GM12875 (cell line): ENCODE data around the gene SCYGR8.

Experiments
- H3K4me3 ChIP-seq: one replicate; pipeline ENCODE4 v1.5.1; 2011; ENCODE audit warnings: low read depth, low read length, control low read depth
- TF ChIP-seq, protein P1 (sequence below): IDR thresholded peaks from 2 replicates; pipeline ENCODE4 v1.5.1; 2011; ENCODE audit warnings: low read depth, mild to moderate bottlenecking, control low read depth, inconsistent platforms, low read length, moderate library complexity, borderline replicate concordance; ENCODE audit not compliant: insufficient read depth

SCYGR8 gene, protein sequence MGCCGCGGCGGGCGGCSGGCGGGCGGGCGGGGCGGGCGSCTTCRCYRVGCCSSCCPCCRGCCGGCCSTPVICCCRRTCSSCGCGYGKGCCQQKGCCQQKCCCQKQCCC

DNA sequence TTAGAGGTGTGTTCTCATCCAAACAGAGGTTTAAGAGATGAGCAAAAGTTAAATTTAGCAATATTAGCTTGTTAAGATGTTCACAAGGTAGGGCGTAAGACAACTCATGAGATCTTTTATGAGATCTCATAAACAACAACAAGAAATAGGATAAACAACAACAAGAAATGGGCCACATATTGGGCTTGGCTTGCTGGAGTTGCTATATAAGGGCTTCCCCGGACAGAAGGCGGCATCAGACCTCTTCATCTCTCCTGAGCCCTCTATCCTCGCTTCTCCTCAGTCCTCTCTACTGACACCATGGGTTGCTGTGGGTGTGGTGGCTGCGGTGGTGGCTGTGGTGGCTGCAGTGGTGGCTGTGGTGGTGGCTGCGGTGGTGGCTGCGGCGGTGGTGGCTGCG, at the start of gene SCYGR8:
SCYGR8 (plus strand) TSS at position 301 of the 400 bp plus-strand sequence; CDS start at position 301, 0 bp downstream.
- H3K4me3 ChIP-seq: no peak within 1 kb of the TSS
- TF ChIP-seq, protein P1, sequence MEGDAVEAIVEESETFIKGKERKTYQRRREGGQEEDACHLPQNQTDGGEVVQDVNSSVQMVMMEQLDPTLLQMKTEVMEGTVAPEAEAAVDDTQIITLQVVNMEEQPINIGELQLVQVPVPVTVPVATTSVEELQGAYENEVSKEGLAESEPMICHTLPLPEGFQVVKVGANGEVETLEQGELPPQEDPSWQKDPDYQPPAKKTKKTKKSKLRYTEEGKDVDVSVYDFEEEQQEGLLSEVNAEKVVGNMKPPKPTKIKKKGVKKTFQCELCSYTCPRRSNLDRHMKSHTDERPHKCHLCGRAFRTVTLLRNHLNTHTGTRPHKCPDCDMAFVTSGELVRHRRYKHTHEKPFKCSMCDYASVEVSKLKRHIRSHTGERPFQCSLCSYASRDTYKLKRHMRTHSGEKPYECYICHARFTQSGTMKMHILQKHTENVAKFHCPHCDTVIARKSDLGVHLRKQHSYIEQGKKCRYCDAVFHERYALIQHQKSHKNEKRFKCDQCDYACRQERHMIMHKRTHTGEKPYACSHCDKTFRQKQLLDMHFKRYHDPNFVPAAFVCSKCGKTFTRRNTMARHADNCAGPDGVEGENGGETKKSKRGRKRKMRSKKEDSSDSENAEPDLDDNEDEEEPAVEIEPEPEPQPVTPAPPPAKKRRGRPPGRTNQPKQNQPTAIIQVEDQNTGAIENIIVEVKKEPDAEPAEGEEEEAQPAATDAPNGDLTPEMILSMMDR: no peak

DNA sequence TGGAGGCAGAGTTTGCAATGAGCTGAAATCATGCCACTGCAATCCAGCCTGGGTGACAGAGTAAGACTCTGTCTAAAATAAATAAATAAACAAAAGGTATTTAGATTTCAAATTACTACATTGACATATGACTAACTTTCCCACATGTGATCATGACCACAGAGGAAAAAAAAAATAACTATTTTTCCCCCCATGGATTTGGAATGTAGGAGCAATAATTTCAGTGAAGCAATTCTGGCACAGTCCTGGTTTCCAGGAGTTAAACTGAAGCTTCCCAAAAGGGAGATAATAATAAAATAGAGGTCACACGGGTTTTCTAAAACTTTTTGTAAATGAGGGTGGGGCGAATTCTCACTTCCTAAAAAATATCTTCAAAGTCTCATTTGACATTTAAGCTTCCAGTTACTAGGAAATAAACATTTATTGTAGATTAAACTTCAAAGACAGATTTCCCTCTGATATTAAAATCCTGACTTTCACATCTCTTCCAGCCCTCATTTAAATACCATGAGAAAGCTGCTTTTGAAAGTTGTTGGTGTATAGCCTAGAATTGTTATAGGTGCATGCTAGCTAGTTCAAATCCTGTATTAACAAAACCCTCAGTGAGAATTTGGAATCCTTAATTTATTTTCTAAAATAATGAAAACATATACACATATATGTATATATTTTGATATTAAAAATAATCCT, 48.6 kb upstream of the SCYGR8 start:
- TF ChIP-seq, protein P1: no peak
- no peak overlapping the region for H3K4me3 ChIP-seq

GRCh38 chr2:227701556-227701955, 44.1 kb upstream of the SCYGR8 start:
- TF ChIP-seq, protein P1: no peak
- no peak overlapping the region for H3K4me3 ChIP-seq

DNA sequence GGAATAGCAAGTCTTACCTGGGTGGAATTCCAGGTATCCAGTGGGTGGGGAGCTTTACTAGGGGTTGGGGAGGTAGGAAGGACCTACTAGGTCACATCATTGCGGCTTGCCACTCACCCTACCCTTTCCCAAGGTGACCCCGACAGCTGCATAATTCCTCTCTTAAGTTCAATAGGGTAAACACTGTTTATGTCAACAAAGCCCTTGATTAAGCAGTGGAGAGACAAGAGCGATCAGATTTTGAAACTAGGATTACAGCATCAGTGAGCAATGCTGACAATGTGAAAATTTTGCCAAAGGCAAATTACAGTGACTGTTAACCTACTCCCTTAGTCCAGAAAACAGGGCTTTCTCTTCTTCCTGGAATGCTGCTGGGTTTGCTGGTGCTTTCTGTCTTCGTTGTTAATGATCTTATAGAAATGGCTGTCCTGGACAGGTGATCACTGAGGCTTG, 42.4 kb upstream of the SCYGR8 start:
- no peak overlapping the region for H3K4me3 ChIP-seq
- TF ChIP-seq, protein P1: no peak

- no peak overlapping the region for H3K4me3 ChIP-seq
- TF ChIP-seq, protein P1: no peak
Measured at GRCh38 chr2:227703961-227704360, 41.7 kb upstream of the SCYGR8 start.

DNA sequence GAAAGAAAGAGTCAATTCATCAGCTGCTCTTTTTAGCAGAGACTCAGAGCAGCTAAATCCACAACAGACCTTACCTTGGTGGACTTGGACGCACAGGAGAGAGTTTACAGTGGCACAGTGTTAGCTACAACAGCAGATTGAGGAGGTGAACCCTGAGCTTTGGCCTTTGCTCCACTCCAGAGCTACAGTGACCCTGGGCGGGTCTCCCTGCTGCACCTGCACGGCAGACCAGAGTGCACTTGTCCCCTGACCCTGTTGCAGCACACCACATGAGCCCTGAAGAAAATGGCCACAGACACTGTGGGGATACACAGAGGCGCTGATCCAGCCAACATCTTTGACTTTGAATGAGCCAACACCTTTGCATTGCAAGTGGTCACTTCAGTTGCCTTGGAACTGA, 38.8 kb upstream of the SCYGR8 start:
- TF ChIP-seq, protein P1: no peak
- H3K4me3 ChIP-seq: no peak overlapping the region

DNA sequence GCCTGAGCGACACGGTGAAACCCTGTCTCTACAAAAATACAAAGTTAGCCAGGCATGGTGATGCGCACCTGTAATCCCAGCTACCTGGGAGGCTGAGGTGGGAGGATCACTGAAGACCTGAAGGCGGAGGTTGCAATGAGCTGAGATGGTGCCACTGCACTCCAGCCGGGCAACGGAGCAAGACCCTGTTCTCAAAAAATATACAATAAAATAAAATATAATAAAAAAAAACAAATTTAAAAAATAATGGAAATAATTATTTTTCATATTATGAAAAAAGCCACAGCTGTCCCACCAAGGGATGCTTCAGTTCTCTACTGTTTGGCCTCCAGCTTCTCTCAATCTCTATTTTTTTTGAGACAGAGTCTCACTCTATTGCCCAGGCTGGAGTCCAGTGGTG, 38.3 kb upstream of the SCYGR8 start:
- TF ChIP-seq, protein P1: no peak

More for the DNA sequence above, 38.3 kb upstream of the SCYGR8 start:
- no peak overlapping the region for H3K4me3 ChIP-seq
